Breast epithelium (tissue), 4 donors: ENCODE data around the gene SIGLEC6. TPM values are rescaled to one million over a fixed set of nuclear protein-coding genes. Genes with fewer than 3 reads are reported as not detected.

Source experiments
- DNase-seq, 2 donors: peaks; one replicate each; pipeline ENCODE4 v3.0.0-alpha.2; 2019; ENCODE audit warnings: low spot score in 2 of 2
- H3K27ac ChIP-seq, 2 donors: fragments of 200-600 bp; sonication (generic) in 1 of 2; one replicate each; pipeline ENCODE4 v1.5.1; 2016 to 2019; ENCODE audit warnings: mild to moderate bottlenecking in 1 of 2
- H3K27me3 ChIP-seq, 2 donors: fragments of 200-600 bp; sonication (generic) in 1 of 2; one replicate each; pipeline versions ENCODE4 v1.5.1 to v1.6.0; 2017 to 2019; ENCODE audit warnings: control low read depth in 1 of 2, mild to moderate bottlenecking in 1 of 2
- H3K36me3 ChIP-seq: fragments of 200-600 bp; one replicate; pipeline ENCODE4 v1.5.1; 2019
- H3K4me1 ChIP-seq, 2 donors: fragments of 200-600 bp; sonication (generic); one replicate each; pipeline ENCODE4 v1.5.1; 2016 to 2019; ENCODE audit warnings: control low read depth in 1 of 2
- H3K4me3 ChIP-seq, 3 donors: fragments of 200-600 bp; sonication (generic); 1 replicate in 2 of 3; 2 replicates in 1 of 3; pipeline ENCODE4 v1.5.1; 2016 to 2019; ENCODE audit warnings: mild to moderate bottlenecking in 3 of 3, moderate library complexity in 2 of 3
- H3K9me3 ChIP-seq, 2 donors: fragments of 200-600 bp; sonication (generic) in 1 of 2; one replicate each; pipeline ENCODE4 v1.5.1; 2016 to 2019; ENCODE audit warnings: control low read depth in 1 of 2
- POLR2A ChIP-seq: fragments of 450-650 bp; IDR thresholded peaks from one replicate; pipeline ENCODE4 v1.6.1; 2016; ENCODE audit warnings: antibody characterized with exemption, mild to moderate bottlenecking, moderate library complexity
- POLR2AphosphoS5 ChIP-seq, 3 donors: sonication (generic); formaldehyde crosslinking; IDR thresholded peaks; one replicate each; pipeline ENCODE4 v1.6.1; 2017; ENCODE audit warnings: antibody characterized with exemption in 3 of 3
- intact Hi-C: fragments of 100-400 bp; cut with DNase I; formaldehyde crosslinking; loops from one replicate; pipeline ENCODE4 v1.15.1; 2023; ENCODE audit warnings: low total_unique reads
- total RNA-seq, 3 donors: library from RNA; depleted of rRNA; stranded (reverse); fragments of >200 nt; gene quantifications; one replicate each; pipeline ENCODE4 v1.1.0, GENCODE V29; 2016
- TF ChIP-seq, protein P1 (sequence below), 3 donors: fragments of 450-650 bp; IDR thresholded peaks; one replicate each; pipeline ENCODE4 v1.5.1; 2016 to 2017; ENCODE audit warnings: antibody characterized with exemption in 3 of 3, mild to moderate bottlenecking in 3 of 3, moderate library complexity in 3 of 3

SIGLEC6 gene
- total RNA-seq, 3 donors from 2014 or later = 0.73 to 4.8 TPM; not detected in 1

DNA sequence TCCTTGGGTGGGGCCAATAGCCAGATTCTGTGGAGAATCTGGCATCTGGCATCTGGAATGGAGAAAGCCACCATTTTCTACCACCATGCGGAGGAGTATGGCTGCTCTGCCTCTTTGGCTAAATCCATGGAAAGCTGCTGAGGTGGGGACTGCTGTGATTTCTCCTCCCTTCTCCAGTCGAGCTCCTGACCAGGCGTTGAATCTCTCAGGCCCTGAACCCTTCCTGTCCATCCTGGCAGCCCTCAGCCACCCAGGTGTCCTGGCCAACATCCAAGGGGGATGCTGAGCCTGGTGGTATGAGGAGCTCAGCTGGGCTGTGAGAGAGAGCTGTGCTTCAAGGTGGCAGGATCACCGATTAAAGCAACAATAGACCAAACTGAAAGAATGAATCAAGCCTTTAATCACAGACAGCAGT is 17.4 kb upstream of the SIGLEC6 start:
- H3K27me3 ChIP-seq = peaks cover 0 to 46% of the 10 kb centered on the region in 2 donors
- DNase-seq = peak in 1 of 2 donors; percentile 24
- H3K27ac ChIP-seq = no peak overlapping the region
- TF ChIP-seq, protein P1, sequence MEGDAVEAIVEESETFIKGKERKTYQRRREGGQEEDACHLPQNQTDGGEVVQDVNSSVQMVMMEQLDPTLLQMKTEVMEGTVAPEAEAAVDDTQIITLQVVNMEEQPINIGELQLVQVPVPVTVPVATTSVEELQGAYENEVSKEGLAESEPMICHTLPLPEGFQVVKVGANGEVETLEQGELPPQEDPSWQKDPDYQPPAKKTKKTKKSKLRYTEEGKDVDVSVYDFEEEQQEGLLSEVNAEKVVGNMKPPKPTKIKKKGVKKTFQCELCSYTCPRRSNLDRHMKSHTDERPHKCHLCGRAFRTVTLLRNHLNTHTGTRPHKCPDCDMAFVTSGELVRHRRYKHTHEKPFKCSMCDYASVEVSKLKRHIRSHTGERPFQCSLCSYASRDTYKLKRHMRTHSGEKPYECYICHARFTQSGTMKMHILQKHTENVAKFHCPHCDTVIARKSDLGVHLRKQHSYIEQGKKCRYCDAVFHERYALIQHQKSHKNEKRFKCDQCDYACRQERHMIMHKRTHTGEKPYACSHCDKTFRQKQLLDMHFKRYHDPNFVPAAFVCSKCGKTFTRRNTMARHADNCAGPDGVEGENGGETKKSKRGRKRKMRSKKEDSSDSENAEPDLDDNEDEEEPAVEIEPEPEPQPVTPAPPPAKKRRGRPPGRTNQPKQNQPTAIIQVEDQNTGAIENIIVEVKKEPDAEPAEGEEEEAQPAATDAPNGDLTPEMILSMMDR (IDR thresholded peaks at IDR 0.05) = no peak
- TF ChIP-seq POLR2A (no peak), POLR2AphosphoS5 (IDR thresholded peaks at IDR 0.05) (no peak)
- no peaks in the 10 kb centered on the region for H3K9me3 ChIP-seq
- intact Hi-C loops = no loop called here
- H3K36me3 ChIP-seq = no peaks in the 10 kb centered on the region
- no peaks in the 10 kb centered on the region for H3K4me1 ChIP-seq
- H3K4me3 ChIP-seq = no peak overlapping the region

DNA sequence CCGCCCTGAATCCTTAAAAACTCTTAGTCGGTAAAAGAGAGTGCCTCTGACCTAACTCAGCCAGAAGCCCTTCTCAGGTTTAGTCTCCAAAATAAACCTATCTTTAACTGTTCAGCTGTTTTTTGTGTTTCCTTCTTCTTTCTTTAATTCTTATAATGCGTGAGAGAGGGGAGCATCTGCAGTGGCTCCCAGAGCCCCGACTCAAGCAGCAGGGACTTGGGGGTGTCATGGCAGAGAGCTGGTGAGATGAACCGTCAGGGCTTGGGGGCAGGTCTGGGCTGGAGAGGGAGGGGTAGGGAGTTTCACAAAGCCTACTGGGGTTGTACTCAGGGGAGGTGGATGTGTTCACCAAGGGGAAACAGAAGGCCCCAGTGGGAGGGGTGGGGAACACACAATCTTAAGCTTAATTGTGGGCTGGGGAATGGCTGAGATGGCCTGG is 16.8 kb upstream of the SIGLEC6 start:
- intact Hi-C loops = no loop called here
- peak in 1 of 2 donors; percentile 20 for DNase-seq
- Histone ChIP-seq H3K27ac (no peak overlapping the region), H3K4me1 (no peaks in the 10 kb centered on the region), H3K9me3 (no peaks in the 10 kb centered on the region), H3K27me3 (peaks cover 0 to 48% of the 10 kb centered on the region in 2 donors), H3K4me3 (no peak overlapping the region), H3K36me3 (no peaks in the 10 kb centered on the region)
- TF ChIP-seq POLR2AphosphoS5 (IDR thresholded peaks at IDR 0.05) (no peak), POLR2A (no peak)
- TF ChIP-seq, protein P1 (IDR thresholded peaks at IDR 0.05) = no peak

DNA sequence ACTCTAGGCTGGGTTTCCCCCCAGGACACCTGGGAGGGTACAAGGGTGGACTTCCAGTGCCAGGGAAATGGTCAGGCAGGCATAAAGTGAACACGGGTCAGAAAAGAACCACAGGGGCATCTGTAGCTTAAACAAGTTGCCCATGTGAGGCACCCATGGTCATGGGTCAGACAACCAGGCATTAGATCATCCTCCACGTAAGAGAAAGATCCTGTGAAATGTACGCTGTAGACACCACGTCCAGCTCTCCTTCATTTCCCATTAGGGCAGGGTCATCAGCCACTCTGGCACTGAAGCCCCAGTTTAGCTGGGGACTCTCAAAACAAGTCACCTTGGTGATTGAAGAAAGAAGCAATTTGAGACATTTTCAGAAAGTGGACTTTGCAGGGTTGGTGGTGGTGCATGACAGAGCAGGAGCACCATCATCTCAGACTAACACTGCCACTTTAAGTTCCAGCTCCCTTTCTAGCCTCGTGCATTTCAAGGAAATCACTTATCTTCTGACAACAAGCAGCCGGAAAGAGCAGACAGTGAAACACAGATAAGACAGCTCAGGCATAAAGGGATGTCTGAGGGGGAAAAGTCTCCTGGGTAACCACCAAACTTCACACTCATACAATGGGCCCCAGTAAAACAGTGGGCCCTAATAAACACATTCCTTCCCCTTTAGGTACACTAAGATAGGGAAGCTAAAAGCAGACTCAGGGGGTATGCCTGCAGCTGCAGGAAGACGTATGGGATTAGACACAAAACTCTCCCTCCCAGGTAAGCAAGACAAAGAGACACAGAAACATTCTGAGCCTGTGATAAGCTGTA is 16.1 kb upstream of the SIGLEC6 start:
- Histone ChIP-seq H3K27me3 (peaks cover 0 to 53% of the 10 kb centered on the region in 2 donors), H3K36me3 (no peaks in the 10 kb centered on the region), H3K27ac (no peak overlapping the region), H3K9me3 (no peaks in the 10 kb centered on the region), H3K4me1 (no peaks in the 10 kb centered on the region), H3K4me3 (no peak overlapping the region)
- TF ChIP-seq POLR2AphosphoS5 (IDR thresholded peaks at IDR 0.05) = no peak
- intact Hi-C loops = no loop called here
- no peak for DNase-seq

DNA sequence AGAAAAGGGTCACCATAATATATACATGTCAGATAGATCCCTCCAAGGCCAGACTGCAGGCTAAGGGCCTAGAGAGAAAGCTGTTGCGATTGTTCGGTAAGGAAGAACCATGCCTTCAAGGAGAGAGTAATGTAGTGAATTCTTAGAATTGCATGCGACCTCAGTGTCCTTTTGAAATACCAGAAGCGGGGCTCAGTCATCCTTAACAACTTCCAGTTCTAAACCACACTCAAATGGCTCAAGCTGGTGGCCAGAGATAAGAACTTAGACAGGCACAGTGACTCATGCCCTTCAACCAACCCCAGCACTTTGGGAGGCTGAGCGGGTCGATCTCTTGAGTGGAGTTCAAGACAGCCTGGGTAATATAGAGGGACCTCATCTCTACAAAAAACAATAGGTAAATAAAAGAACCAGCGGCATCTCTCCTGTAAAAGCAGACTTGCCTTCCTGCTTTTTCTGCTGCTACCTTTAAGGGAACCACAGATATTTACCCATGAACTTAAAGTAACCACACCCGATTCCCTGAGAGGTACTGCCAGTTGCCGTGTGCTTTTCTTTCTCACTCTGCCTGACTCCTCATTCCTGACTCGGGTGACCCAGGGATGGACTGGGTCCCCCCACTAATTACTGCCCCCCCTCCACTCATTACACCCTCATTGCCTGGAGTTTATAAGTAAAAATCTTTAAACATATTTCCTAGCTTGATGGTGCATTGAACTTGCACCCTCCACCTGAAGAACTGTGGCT is 15.4 kb upstream of the SIGLEC6 start:
- H3K4me3 ChIP-seq = no peak overlapping the region
- TF ChIP-seq, protein P1 (IDR thresholded peaks at IDR 0.05) = no peak
- TF ChIP-seq POLR2AphosphoS5 (IDR thresholded peaks at IDR 0.05) (no peak), POLR2A (no peak)
- intact Hi-C loops = no loop called here
- no peak overlapping the region for H3K27ac ChIP-seq
- no peaks in the 10 kb centered on the region for H3K4me1 ChIP-seq
- no peak for DNase-seq
- H3K36me3 ChIP-seq = no peaks in the 10 kb centered on the region
- peaks cover 0 to 48% of the 10 kb centered on the region in 2 donors for H3K27me3 ChIP-seq
- H3K9me3 ChIP-seq = no peaks in the 10 kb centered on the region

DNA sequence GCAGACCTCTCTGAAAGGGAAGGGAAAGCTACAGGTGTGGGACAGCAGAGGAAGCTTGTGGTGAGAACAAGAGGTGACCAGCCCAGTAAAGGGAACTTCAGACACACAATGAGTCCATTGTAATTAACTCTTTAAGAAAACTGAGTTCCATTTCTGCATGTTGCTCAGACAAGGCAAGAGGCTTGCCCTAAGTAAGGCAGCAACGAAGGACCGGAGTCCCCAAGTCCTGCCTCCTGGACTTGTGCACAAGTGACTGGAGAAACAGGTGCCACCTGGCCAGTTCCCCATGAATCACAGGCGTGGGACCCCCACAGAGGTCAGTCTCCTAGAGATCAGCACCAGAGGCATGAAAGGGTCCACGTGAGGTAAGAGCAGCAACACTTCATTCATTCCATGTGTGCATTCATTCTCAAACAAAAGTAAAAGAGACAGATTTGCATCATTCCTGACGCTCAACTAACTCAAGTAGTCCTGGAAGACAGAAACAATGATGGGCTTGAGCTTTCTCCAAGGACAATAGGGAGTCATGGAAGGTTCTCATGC is 14.7 kb upstream of the SIGLEC6 start:
- H3K36me3 ChIP-seq = no peaks in the 10 kb centered on the region
- H3K4me1 ChIP-seq = no peaks in the 10 kb centered on the region
- intact Hi-C loops = no loop called here
- H3K27ac ChIP-seq = no peak overlapping the region
- peaks cover 0 to 42% of the 10 kb centered on the region in 2 donors for H3K27me3 ChIP-seq
- TF ChIP-seq, protein P1 (IDR thresholded peaks at IDR 0.05) = no peak
- no peak overlapping the region for H3K4me3 ChIP-seq
- no peaks in the 10 kb centered on the region for H3K9me3 ChIP-seq
- peak in 1 of 2 donors; percentile 25 for DNase-seq
